Measurements from ENCODE around the gene GPRIN1.
"Not testable (repeated sequence)": the region's sequence is repeated elsewhere in the genome, so short reads cannot be mapped to it uniquely, and the experiment has no call there.

The GPRIN1 gene

GRCh38 chr5:176593273-176593869 lies 16.6 kb downstream of the GPRIN1 start:
- Histone ChIP-seq H3K9ac (ENCODE audit: low read length) (no peak overlapping the region), H3K27ac (ENCODE audit: low read depth, low read length) (no peak overlapping the region), H3K36me3 (ENCODE audit: insufficient read depth, low read length) (no peaks in the 10 kb centered on the region), H3K9me3 (ENCODE audit: low read length) (no peaks in the 10 kb centered on the region), H3K27me3 (ENCODE audit: control insufficient read depth in 1 of 2, insufficient read depth in 2 of 2, low read length in 2 of 2) (peaks cover 0 to 30% of the 10 kb centered on the region in 2 donors), H3K4me1 (ENCODE audit: insufficient read depth, low read length) (peaks cover 4% of the 10 kb centered on the region), H3K4me3 (ENCODE audit: low read depth in 1 of 2, low read length in 2 of 2) (no peak overlapping the region)

DNA sequence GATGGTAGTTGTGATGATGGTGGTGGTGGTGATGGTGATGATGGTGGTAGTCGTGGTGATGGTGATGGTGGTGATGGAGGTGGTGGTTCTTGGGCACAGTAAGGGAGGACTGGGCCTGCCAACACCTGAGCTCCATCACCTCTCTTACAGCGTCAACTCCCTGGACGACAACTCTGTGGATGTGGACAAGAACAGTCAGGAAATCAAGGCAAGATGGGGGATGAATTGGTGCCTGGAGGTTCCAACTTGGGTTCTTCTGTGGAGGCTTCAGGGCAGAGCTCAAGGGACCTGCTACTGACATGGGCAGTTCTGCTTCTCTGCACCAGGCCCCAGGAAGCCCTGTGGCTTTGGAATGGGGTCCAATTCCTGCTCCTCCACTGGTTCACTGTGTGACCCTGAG lies 17.4 kb downstream of the GPRIN1 start:
- H3K27ac ChIP-seq (ENCODE audit: low read depth, low read length), result no peak overlapping the region
- H3K27me3 ChIP-seq (ENCODE audit: control insufficient read depth in 1 of 2, insufficient read depth in 2 of 2, low read length in 2 of 2), result peaks cover 0 to 24% of the 10 kb centered on the region in 2 donors
- no peaks in the 10 kb centered on the region for H3K9me3 ChIP-seq (ENCODE audit: low read length)
- H3K4me3 ChIP-seq (ENCODE audit: low read depth in 1 of 2, low read length in 2 of 2), result no peak overlapping the region
- H3K9ac ChIP-seq (ENCODE audit: low read length), result no peak overlapping the region
- no peaks in the 10 kb centered on the region for H3K36me3 ChIP-seq (ENCODE audit: insufficient read depth, low read length)
- H3K4me1 ChIP-seq (ENCODE audit: insufficient read depth, low read length), result peaks cover 4% of the 10 kb centered on the region

DNA sequence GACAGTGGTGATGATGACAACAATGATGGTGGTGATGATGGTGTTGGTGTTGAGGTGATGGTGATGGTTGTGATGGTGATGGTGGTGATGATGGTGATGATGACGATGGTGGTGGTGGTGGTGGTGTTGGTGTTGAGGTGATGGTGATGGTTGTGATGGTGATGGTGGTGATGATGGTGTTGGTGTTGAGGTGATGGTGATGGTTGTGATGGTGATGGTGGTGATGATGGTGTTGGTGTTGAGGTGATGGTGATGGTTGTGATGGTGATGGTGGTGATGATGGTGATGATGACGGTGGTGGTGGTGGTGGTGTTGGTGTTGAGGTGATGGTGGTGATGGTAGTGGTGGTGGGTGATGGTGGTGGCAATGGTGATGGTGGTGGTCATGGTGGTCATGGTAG lies 18.3 kb downstream of the GPRIN1 start:
- H3K9ac ChIP-seq (ENCODE audit: low read length); H3K9me3 ChIP-seq (ENCODE audit: low read length); H3K27ac ChIP-seq (ENCODE audit: low read depth, low read length); H3K4me3 ChIP-seq (ENCODE audit: low read depth in 1 of 2, low read length in 2 of 2); H3K4me1 ChIP-seq (ENCODE audit: insufficient read depth, low read length); H3K36me3 ChIP-seq (ENCODE audit: insufficient read depth, low read length): not testable (repeated sequence)
- peaks cover 0 to 24% of the 10 kb centered on the region in 2 donors for H3K27me3 ChIP-seq (ENCODE audit: control insufficient read depth in 1 of 2, insufficient read depth in 2 of 2, low read length in 2 of 2)

GRCh38 chr5:176590035-176590717 lies 19.8 kb downstream of the GPRIN1 start:
- H3K4me1 ChIP-seq (ENCODE audit: insufficient read depth, low read length), result no peaks in the 10 kb centered on the region
- H3K36me3 ChIP-seq (ENCODE audit: insufficient read depth, low read length), result no peaks in the 10 kb centered on the region
- H3K9me3 ChIP-seq (ENCODE audit: low read length), result no peaks in the 10 kb centered on the region
- H3K27me3 ChIP-seq (ENCODE audit: control insufficient read depth in 1 of 2, insufficient read depth in 2 of 2, low read length in 2 of 2), result peaks cover 0 to 12% of the 10 kb centered on the region in 2 donors
- H3K9ac ChIP-seq (ENCODE audit: low read length), result no peak overlapping the region
- no peak overlapping the region for H3K4me3 ChIP-seq (ENCODE audit: low read depth in 1 of 2, low read length in 2 of 2)
- no peak overlapping the region for H3K27ac ChIP-seq (ENCODE audit: low read depth, low read length)

DNA sequence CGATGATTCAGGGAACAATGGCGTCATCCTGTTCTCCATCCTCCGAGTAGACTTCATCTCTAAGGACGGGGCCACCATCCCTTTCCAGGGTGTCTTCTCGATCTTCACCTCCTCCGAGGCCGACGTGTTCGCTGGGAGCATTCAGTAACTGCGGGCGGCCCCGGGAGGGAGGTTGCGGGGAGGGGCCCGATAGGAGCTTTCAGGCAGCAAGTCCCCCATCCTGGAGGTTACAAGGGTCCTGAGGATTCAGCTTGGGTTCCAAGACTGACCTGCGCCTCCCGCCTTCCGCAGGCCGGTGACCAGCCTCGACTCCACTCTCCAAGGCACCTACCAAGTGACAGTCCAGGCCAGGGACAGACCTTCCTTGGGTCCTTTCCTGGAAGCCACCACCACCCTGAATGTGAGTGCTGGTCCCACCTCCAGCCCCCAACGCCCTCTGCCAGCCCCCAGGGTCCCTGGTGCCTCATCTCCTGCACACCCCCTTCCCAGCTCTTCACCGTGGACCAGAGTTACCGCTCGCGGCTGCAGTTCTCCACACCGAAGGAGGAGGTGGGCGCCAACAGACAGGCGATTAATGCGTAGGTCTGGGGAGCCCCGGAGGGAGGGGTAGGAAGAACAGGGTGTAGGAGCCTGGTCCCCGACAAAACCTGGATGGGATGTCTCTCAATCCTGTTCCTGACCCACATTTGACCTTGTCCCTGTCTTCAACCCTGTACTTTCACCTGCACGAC lies 20.8 kb downstream of the GPRIN1 start:
- H3K27ac ChIP-seq (ENCODE audit: low read depth, low read length), result no peak overlapping the region
- H3K9me3 ChIP-seq (ENCODE audit: low read length), result no peaks in the 10 kb centered on the region
- no peaks in the 10 kb centered on the region for H3K36me3 ChIP-seq (ENCODE audit: insufficient read depth, low read length)
- H3K9ac ChIP-seq (ENCODE audit: low read length), result no peak overlapping the region
- H3K27me3 ChIP-seq (ENCODE audit: control insufficient read depth in 1 of 2, insufficient read depth in 2 of 2, low read length in 2 of 2), result peaks cover 0 to 8% of the 10 kb centered on the region in 2 donors
- no peak overlapping the region for H3K4me3 ChIP-seq (ENCODE audit: low read depth in 1 of 2, low read length in 2 of 2)
- no peaks in the 10 kb centered on the region for H3K4me1 ChIP-seq (ENCODE audit: insufficient read depth, low read length)

- peaks cover 0 to under 1% of the 10 kb centered on the region in 2 donors for H3K27me3 ChIP-seq (ENCODE audit: control insufficient read depth in 1 of 2, insufficient read depth in 2 of 2, low read length in 2 of 2)
- no peaks in the 10 kb centered on the region for H3K4me1 ChIP-seq (ENCODE audit: insufficient read depth, low read length)
- no peaks in the 10 kb centered on the region for H3K36me3 ChIP-seq (ENCODE audit: insufficient read depth, low read length)
- no peak overlapping the region for H3K4me3 ChIP-seq (ENCODE audit: low read depth in 1 of 2, low read length in 2 of 2)
- no peak overlapping the region for H3K27ac ChIP-seq (ENCODE audit: low read depth, low read length)
- no peaks in the 10 kb centered on the region for H3K9me3 ChIP-seq (ENCODE audit: low read length)
- H3K9ac ChIP-seq (ENCODE audit: low read length), result no peak overlapping the region
Observed at GRCh38 chr5:176588297-176588696, 21.7 kb downstream of the GPRIN1 start.

DNA sequence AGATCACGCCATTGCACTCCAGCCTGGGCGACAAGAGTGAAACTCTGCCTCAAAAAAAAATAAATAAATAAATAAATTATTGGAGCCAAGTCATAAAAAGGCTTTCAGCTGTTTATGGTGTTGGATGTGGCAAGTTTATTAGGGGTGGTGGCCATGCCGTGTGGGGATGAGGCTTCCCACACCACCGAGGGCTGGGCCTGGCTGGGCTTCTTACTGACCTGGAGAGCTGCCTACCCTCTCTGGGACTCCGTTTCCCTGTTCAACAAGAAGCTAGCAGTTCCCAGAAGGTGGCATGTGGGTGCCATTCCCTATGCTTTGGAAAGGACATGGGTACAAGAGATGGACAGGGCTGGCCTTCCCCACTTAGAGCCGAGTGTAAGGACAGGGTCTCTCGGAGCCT lies 22.6 kb downstream of the GPRIN1 start:
- Histone ChIP-seq H3K4me3 (ENCODE audit: low read depth in 1 of 2, low read length in 2 of 2) (no peak overlapping the region), H3K27me3 (ENCODE audit: control insufficient read depth in 1 of 2, insufficient read depth in 2 of 2, low read length in 2 of 2) (no peaks in the 10 kb centered on the region), H3K36me3 (ENCODE audit: insufficient read depth, low read length) (no peaks in the 10 kb centered on the region), H3K4me1 (ENCODE audit: insufficient read depth, low read length) (no peaks in the 10 kb centered on the region), H3K27ac (ENCODE audit: low read depth, low read length) (no peak overlapping the region), H3K9ac (ENCODE audit: low read length) (no peak overlapping the region), H3K9me3 (ENCODE audit: low read length) (no peaks in the 10 kb centered on the region)

DNA sequence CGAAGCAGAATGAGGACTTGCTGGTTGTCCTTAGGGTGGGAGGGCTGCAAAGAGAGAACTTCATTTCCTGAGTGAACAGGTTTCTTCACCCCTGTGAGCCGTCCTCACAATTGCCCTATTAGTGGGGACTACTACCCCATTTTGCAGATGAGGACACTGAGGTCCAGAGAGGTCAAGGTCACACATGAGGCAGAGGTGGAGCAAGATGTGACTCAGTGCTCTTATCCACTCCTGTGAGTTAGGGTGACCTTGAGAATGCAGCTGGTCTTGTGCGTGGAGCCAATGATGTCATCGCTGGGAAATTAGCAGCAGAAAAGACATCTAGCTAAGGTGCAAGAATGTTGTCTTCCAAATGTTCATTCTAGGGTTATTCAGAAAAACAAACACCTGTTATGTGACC lies 26.9 kb downstream of the GPRIN1 start:
- H3K36me3 ChIP-seq (ENCODE audit: insufficient read depth, low read length), result no peaks in the 10 kb centered on the region

GRCh38 chr5:176581361-176581760 lies 28.6 kb downstream of the GPRIN1 start:
- no peaks in the 10 kb centered on the region for H3K27me3 ChIP-seq (ENCODE audit: control insufficient read depth in 1 of 2, insufficient read depth in 2 of 2, low read length in 2 of 2)
- H3K4me1 ChIP-seq (ENCODE audit: insufficient read depth, low read length), result no peaks in the 10 kb centered on the region
- no peak overlapping the region for H3K4me3 ChIP-seq (ENCODE audit: low read depth in 1 of 2, low read length in 2 of 2)
- H3K9me3 ChIP-seq (ENCODE audit: low read length), result no peaks in the 10 kb centered on the region
- no peak overlapping the region for H3K9ac ChIP-seq (ENCODE audit: low read length)
- H3K36me3 ChIP-seq (ENCODE audit: insufficient read depth, low read length), result no peaks in the 10 kb centered on the region
- H3K27ac ChIP-seq (ENCODE audit: low read depth, low read length), result no peak overlapping the region

More for the DNA sequence above, 26.9 kb downstream of the GPRIN1 start:
- H3K9ac ChIP-seq (ENCODE audit: low read length), result no peak overlapping the region
- no peak overlapping the region for H3K4me3 ChIP-seq (ENCODE audit: low read depth in 1 of 2, low read length in 2 of 2)
- no peaks in the 10 kb centered on the region for H3K4me1 ChIP-seq (ENCODE audit: insufficient read depth, low read length)
- no peaks in the 10 kb centered on the region for H3K9me3 ChIP-seq (ENCODE audit: low read length)
- H3K27me3 ChIP-seq (ENCODE audit: control insufficient read depth in 1 of 2, insufficient read depth in 2 of 2, low read length in 2 of 2), result no peaks in the 10 kb centered on the region
- no peak overlapping the region for H3K27ac ChIP-seq (ENCODE audit: low read depth, low read length)

GRCh38 chr5:176579323-176579722 lies 30.6 kb downstream of the GPRIN1 start:
- Histone ChIP-seq H3K27me3 (ENCODE audit: control insufficient read depth in 1 of 2, insufficient read depth in 2 of 2, low read length in 2 of 2) (no peaks in the 10 kb centered on the region), H3K9ac (ENCODE audit: low read length) (no peak overlapping the region), H3K27ac (ENCODE audit: low read depth, low read length) (no peak overlapping the region), H3K4me1 (ENCODE audit: insufficient read depth, low read length) (no peaks in the 10 kb centered on the region), H3K36me3 (ENCODE audit: insufficient read depth, low read length) (no peaks in the 10 kb centered on the region), H3K9me3 (ENCODE audit: low read length) (no peaks in the 10 kb centered on the region), H3K4me3 (ENCODE audit: low read depth in 1 of 2, low read length in 2 of 2) (no peak overlapping the region)

DNA sequence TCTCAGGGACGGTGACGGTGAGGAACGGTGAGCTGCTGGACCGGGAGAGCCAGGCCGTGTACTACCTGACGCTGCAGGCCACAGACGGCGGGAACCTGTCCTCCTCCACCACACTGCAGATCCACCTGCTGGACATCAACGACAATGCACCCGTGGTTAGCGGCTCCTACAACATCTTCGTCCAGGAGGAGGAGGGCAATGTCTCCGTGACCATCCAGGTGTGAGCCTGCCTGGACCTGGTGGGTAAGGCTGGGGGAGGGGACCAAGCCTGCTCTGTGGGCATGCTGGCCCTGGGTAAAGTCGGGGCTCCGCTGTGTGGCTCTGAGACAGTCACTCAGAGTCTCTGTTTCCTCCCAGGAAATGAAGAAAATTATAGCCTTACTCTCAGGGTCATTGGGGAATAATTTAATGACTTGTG lies 31.6 kb downstream of the GPRIN1 start:
- no peak overlapping the region for H3K4me3 ChIP-seq (ENCODE audit: low read depth in 1 of 2, low read length in 2 of 2)
- no peak overlapping the region for H3K9ac ChIP-seq (ENCODE audit: low read length)
- no peaks in the 10 kb centered on the region for H3K36me3 ChIP-seq (ENCODE audit: insufficient read depth, low read length)
- H3K9me3 ChIP-seq (ENCODE audit: low read length), result no peaks in the 10 kb centered on the region
- H3K4me1 ChIP-seq (ENCODE audit: insufficient read depth, low read length), result no peaks in the 10 kb centered on the region
- no peak overlapping the region for H3K27ac ChIP-seq (ENCODE audit: low read depth, low read length)
- no peaks in the 10 kb centered on the region for H3K27me3 ChIP-seq (ENCODE audit: control insufficient read depth in 1 of 2, insufficient read depth in 2 of 2, low read length in 2 of 2)

Measured in muscle layer of colon (tissue), 2 donors.